CD14-positive monocyte (primary cell): ENCODE results near the gene FGD4. TPM values are rescaled to one million over a fixed set of nuclear protein-coding genes. Genes with fewer than 3 reads are reported as not detected.

Experiments used
- DNase-seq, 3 donors: peaks; one replicate each; pipeline ENCODE4 v3.0.0-alpha.2; 2011 to 2022
- H2AFZ ChIP-seq: 2 replicates; pipeline ENCODE4 v1.6.0; 2012; ENCODE audit warnings: mild to moderate bottlenecking, low read depth, low read length, inconsistent platforms; ENCODE audit not compliant: insufficient read depth, poor library complexity, severe bottlenecking
- H3K27ac ChIP-seq, 2 donors: 1 replicate in 1 of 2; 2 replicates in 1 of 2; pipeline ENCODE4 v1.5.1; 2012 to 2013; ENCODE audit warnings: low read length in 2 of 2, control low read depth in 1 of 2, inconsistent platforms in 1 of 2, low read depth in 1 of 2, mild to moderate bottlenecking in 1 of 2
- H3K27me3 ChIP-seq, 2 donors: one replicate each; pipeline versions ENCODE4 v1.6.0 to v1.6.1; 2011 to 2013; ENCODE audit warnings: low read length in 2 of 2; ENCODE audit not compliant: control insufficient read depth in 2 of 2, insufficient read depth in 2 of 2
- H3K36me3 ChIP-seq, 2 donors: replicated peaks in 1 of 2; 1 replicate in 1 of 2; 2 replicates in 1 of 2; pipeline versions ENCODE4 v1.5.1 to v1.6.1; 2012 to 2013; ENCODE audit warnings: low read length in 2 of 2, control low read depth in 1 of 2, inconsistent platforms in 1 of 2, mild to moderate bottlenecking in 1 of 2; ENCODE audit not compliant: insufficient read depth in 2 of 2, control insufficient read depth in 1 of 2
- H3K4me1 ChIP-seq, 2 donors: 1 replicate in 1 of 2; 2 replicates in 1 of 2; pipeline versions ENCODE4 v1.5.1 to v1.6.1; 2012 to 2013; ENCODE audit warnings: low read length in 2 of 2, control low read depth in 1 of 2, inconsistent platforms in 1 of 2, mild to moderate bottlenecking in 1 of 2, moderate library complexity in 1 of 2; ENCODE audit not compliant: insufficient read depth in 2 of 2, control insufficient read depth in 1 of 2
- H3K4me2 ChIP-seq: replicated peaks from 2 replicates; pipeline ENCODE3; 2012; ENCODE audit warnings: low read length, moderate library complexity, mild to moderate bottlenecking; ENCODE audit not compliant: poor library complexity, severe bottlenecking; ENCODE audit errors: extremely low read depth
- H3K4me3 ChIP-seq, 3 experiments: fragments of 200-600 bp in 1 of 3; sonication (generic) in 1 of 3; replicated peaks in 1 of 3; 1 replicate in 2 of 3; 2 replicates in 1 of 3; pipeline ENCODE4 v1.5.1; 2011 to 2013; ENCODE audit warnings: low read length in 3 of 3, mild to moderate bottlenecking in 3 of 3, control low read depth in 2 of 3, low read depth in 2 of 3, inconsistent platforms in 1 of 3, moderate library complexity in 1 of 3
- H3K79me2 ChIP-seq: 2 replicates; pipeline ENCODE4 v1.6.0; 2012; ENCODE audit warnings: mild to moderate bottlenecking, control low read depth, inconsistent platforms, low read length, moderate library complexity; ENCODE audit not compliant: insufficient read depth
- H3K9ac ChIP-seq: 2 replicates; pipeline ENCODE4 v1.6.0; 2017; ENCODE audit warnings: low read length, mild to moderate bottlenecking; ENCODE audit not compliant: insufficient read depth, poor library complexity, severe bottlenecking
- H3K9me3 ChIP-seq, 2 donors: replicated peaks in 1 of 2; 1 replicate in 1 of 2; 2 replicates in 1 of 2; pipeline versions ENCODE4 v1.5.1 to v1.6.1; 2012 to 2013; ENCODE audit warnings: low read length in 2 of 2, control low read depth in 1 of 2; ENCODE audit not compliant: control insufficient read depth in 1 of 2, insufficient read depth in 1 of 2
- H4K20me1 ChIP-seq: 2 replicates; pipeline ENCODE4 v1.6.0; 2012; ENCODE audit warnings: mild to moderate bottlenecking, low read length, control low read depth, moderate library complexity; ENCODE audit not compliant: insufficient read depth
- H3K27ac Mint-ChIP-seq, 7 donors: one replicate each; pipeline ENCODE4 v1.8.0; 2020; ENCODE audit warnings: mild to moderate bottlenecking in 7 of 7, mixed read lengths in 7 of 7, moderate library complexity in 6 of 7, inconsistent platforms in 2 of 7
- H3K27me3 Mint-ChIP-seq, 3 donors: one replicate each; pipeline ENCODE4 v1.8.0; 2021 to 2022; ENCODE audit warnings: low read depth in 3 of 3, mild to moderate bottlenecking in 3 of 3, mixed read lengths in 3 of 3, moderate library complexity in 3 of 3, inconsistent platforms in 1 of 3
- H3K36me3 Mint-ChIP-seq, 2 donors: one replicate each; pipeline ENCODE4 v1.8.0; 2020; ENCODE audit warnings: mixed read lengths in 2 of 2, inconsistent platforms in 1 of 2, mild to moderate bottlenecking in 1 of 2
- H3K4me1 Mint-ChIP-seq: one replicate; pipeline ENCODE4 v1.8.0; 2020; ENCODE audit warnings: mild to moderate bottlenecking, mixed read lengths
- H3K4me3 Mint-ChIP-seq, 2 donors: one replicate each; pipeline ENCODE4 v1.8.0; 2020; ENCODE audit warnings: mild to moderate bottlenecking in 2 of 2, mixed read lengths in 2 of 2, moderate library complexity in 1 of 2
- H3K9me3 Mint-ChIP-seq, 7 donors: one replicate each; pipeline ENCODE4 v1.8.0; 2020 to 2022; ENCODE audit warnings: mixed read lengths in 7 of 7, mild to moderate bottlenecking in 6 of 7, moderate library complexity in 6 of 7, inconsistent platforms in 2 of 7
- CTCF ChIP-seq: fragments of 200-600 bp; IDR thresholded peaks from one replicate; pipeline ENCODE4 v1.8.0; 2022; ENCODE audit warnings: antibody characterized with exemption, mild to moderate bottlenecking
- WGBS: methylation state at CpG from one replicate; pipeline ENCODE4 v1.1.5; 2013; ENCODE audit warnings: missing lambda C conversion rate; ENCODE audit not compliant: insufficient coverage; 5-methylcytosine and 5-hydroxymethylcytosine counted together
- intact Hi-C, 2 donors: fragments of 100-400 bp; cut with micrococcal nuclease; formaldehyde crosslinking; loops; one replicate each; pipeline versions ENCODE4 v1.15.0 to v1.15.1; 2023
- polyA plus RNA-seq, 3 donors: library from polyadenylated mRNA; depleted of rRNA in 1 of 3; unstranded in 2 of 3; stranded (reverse) in 1 of 3; fragments of 300-500 nt in 2 of 3; fragments of >200 nt in 1 of 3; fragmentation: Illumina TruSeq in 2 of 3; gene quantifications; 1 replicate in 2 of 3; 2 replicates in 1 of 3; pipeline ENCODE4 v1.2.3, GENCODE V29; 2012 to 2021

The FGD4 gene
- polyA plus RNA-seq, 3 donors, result 5.3 to 34.4 (median 6.0) TPM

- DNase-seq, result no peak
- no peak overlapping the region for H3K27ac ChIP-seq
- intact Hi-C loops, result no loop called here
- peaks cover 0 to 3% of the 10 kb centered on the region in 2 donors for H3K36me3 Mint-ChIP-seq
- H3K9ac ChIP-seq, result no peak overlapping the region
- H3K4me1 Mint-ChIP-seq, result peaks cover 10% of the 10 kb centered on the region
- H3K4me2 ChIP-seq, result no peak overlapping the region
- peaks cover 8 to 9% of the 10 kb centered on the region in 2 donors for H3K4me1 ChIP-seq
- H3K79me2 ChIP-seq, result no peaks in the 10 kb centered on the region
- no peak overlapping the region for H3K4me3 ChIP-seq
- H4K20me1 ChIP-seq, result no peaks in the 10 kb centered on the region
- no CpG with 5 or more reads among the region's 1 CpG for WGBS
- no peak overlapping the region for H3K4me3 Mint-ChIP-seq
- no peak overlapping the region for H3K27ac Mint-ChIP-seq
- no peaks in the 10 kb centered on the region for H3K36me3 ChIP-seq
- H3K27me3 ChIP-seq, result no peaks in the 10 kb centered on the region
- no peak for TF ChIP-seq CTCF
- H3K9me3 ChIP-seq, result peaks cover 15 to 16% of the 10 kb centered on the region in 2 donors
- peaks cover 0 to 2% (median 2%) of the 10 kb centered on the region in 3 donors for H3K27me3 Mint-ChIP-seq
- H3K9me3 Mint-ChIP-seq, result peaks cover 7 to 28% (median 21%) of the 10 kb centered on the region in 7 donors
- H2AFZ ChIP-seq, result no peak overlapping the region
These were observed 270.2 kb downstream of the FGD4 start for GRCh38 chr12:32669584-32669983.

GRCh38 chr12:32671930-32672780, 272.8 kb downstream of the FGD4 start:
- no peaks in the 10 kb centered on the region for H3K27me3 ChIP-seq
- no peaks in the 10 kb centered on the region for H3K79me2 ChIP-seq
- H3K9me3 ChIP-seq, result peaks cover 15 to 16% of the 10 kb centered on the region in 2 donors
- H2AFZ ChIP-seq, result no peak overlapping the region
- no peak overlapping the region for H3K27ac ChIP-seq
- H3K4me1 ChIP-seq, result peaks cover 19 to 20% of the 10 kb centered on the region in 2 donors
- H3K27me3 Mint-ChIP-seq, result peaks cover 0 to 2% (median 0%) of the 10 kb centered on the region in 3 donors
- WGBS, result no CpG with 5 or more reads among the region's 11 CpGs
- no peaks in the 10 kb centered on the region for H4K20me1 ChIP-seq
- DNase-seq, result peak; percentile 12 to 32 (median 26)
- no peak overlapping the region for H3K4me3 Mint-ChIP-seq
- no peak overlapping the region for H3K4me3 ChIP-seq
- peak; percentile 29 for TF ChIP-seq CTCF
- peaks cover 7 to 28% (median 21%) of the 10 kb centered on the region in 7 donors for H3K9me3 Mint-ChIP-seq
- H3K9ac ChIP-seq, result no peak overlapping the region
- H3K4me1 Mint-ChIP-seq, result peaks cover 19% of the 10 kb centered on the region
- H3K36me3 ChIP-seq, result no peaks in the 10 kb centered on the region
- peaks cover 0 to 3% of the 10 kb centered on the region in 2 donors for H3K36me3 Mint-ChIP-seq
- no peak overlapping the region for H3K27ac Mint-ChIP-seq
- H3K4me2 ChIP-seq, result no peak overlapping the region
- intact Hi-C loops, result loop anchor here (10.0 kb wide), 2 partner anchors 217 to 307 kb away; no protein-coding TSS in a partner anchor
